ENCODE measurements around the gene CATSPERB. TPM values are rescaled to one million over a fixed set of nuclear protein-coding genes. Genes with fewer than 3 reads are reported as not detected.

CATSPERB gene
- total and polyA plus RNA-seq, 2 of the 8 experiments (the other 6 are each of a cell fraction or from before 2014, with no cell fraction given): 0.11 to 0.30 TPM

GRCh38 chr14:91737619-91738018 lies 5.7 kb upstream of the CATSPERB start (continued):
- TF ChIP-seq USF2 (IDR thresholded peaks at IDR 0.05; ENCODE audit: low read length) (no peak), TEAD4 (IDR thresholded peaks at IDR 0.05; ENCODE audit: low read depth, low read length) (no peak), RXRA (IDR thresholded peaks at IDR 0.05; ENCODE audit: insufficient read depth, low read depth, low read length) (no peak), SAP30 (IDR thresholded peaks at IDR 0.05; ENCODE audit: insufficient read depth, insufficient replicate concordance, low read length) (no peak), SP1 (IDR thresholded peaks at IDR 0.05; ENCODE audit: low read depth, low read length) (no peak), HDAC6 (IDR thresholded peaks at IDR 0.05; ENCODE audit: low read depth, low read length) (no peak), EZH2 (IDR thresholded peaks at IDR 0.05; ENCODE audit: low read depth, low read length, severe bottlenecking) (no peak)

Data from H1 (cell line).